NCI-H526 treated with DMSO at 0.1 percent for 48 hours (cell line): ENCODE data around the gene RGS9.
"Not testable (repeated sequence)": the region's sequence is repeated elsewhere in the genome, so short reads cannot be mapped to it uniquely, and the experiment has no call there.

ENCODE experiments used
- DNase-seq: peaks from one replicate; lab custom pipeline; 2025; lab: John Stamatoyannopoulos, UW

Gene RGS9

DNA sequence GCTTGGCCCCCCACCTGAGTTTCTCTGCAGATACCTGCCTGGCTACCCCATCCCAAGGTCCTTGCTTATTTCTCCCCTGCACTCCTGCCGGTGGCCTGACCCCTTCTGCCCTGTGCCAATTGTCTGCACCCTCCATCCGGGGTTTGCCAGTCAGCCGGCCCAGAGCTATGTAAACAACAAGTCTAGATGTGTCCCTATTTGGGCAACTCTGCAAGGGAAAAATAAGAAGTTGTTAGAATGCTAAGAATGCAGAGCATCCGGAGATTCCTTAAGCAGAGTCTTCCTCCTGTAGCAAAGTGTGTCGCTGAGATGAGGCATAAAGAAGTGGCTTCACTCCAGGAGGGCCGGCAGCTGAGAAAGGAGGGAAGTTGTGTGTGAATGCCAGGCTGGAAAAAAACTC is 46.6 kb downstream of the RGS9 start:
- DNase-seq = no peak

DNA sequence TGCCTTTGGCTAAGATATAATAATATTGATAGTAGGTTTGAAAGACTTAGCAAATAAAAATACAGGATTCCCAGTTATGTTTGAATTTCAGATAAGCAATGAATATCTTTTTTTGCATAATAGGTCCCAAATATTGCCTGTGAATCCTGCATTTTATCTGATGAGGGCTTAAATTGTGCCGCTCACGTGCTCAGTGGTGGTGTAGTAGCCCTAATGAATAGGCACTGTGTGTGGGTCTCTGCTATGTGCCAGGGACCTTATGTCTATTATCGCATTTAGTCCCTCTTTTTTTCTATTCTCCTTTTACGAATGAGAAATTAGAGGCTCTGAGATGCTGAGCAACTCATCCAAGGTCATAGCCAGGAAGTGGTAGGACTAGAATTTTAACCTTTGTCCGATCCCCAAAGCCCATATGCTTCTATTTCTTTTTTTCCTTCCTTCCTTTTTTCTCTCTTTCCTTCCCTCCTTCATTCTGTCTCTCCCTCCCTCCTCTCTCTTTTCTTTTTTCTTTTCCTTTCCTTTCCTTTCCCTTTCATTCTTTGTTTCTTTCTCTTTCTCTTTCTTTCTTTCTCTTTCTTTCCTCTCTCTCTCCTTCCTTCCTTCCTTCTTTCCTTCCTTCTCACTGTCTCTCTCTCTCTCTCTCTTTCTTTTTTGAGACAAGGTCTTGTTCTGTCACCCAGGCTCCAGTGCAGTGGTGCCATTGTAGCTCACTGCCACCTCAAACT is 47.2 kb downstream of the RGS9 start:
- no peak for DNase-seq

DNA sequence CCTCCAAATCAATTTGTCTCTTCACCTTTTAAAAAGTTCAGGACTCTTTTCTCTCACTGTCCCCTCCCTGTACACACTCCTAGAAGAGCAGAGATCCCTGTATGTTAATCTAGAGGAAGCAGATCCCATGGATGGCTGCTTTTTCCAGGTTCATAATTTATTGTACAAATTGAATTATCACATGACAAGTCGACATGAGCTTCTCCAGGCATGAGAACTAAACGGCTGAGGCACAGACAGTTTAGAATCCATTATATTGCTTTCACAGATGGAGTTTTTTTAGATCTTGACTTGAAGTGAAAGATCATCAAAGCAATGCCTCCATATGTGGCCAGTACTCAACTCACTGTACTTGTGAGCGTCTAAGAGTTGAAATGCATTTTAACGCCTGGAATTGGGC is 47.9 kb downstream of the RGS9 start:
- no peak for DNase-seq

DNA sequence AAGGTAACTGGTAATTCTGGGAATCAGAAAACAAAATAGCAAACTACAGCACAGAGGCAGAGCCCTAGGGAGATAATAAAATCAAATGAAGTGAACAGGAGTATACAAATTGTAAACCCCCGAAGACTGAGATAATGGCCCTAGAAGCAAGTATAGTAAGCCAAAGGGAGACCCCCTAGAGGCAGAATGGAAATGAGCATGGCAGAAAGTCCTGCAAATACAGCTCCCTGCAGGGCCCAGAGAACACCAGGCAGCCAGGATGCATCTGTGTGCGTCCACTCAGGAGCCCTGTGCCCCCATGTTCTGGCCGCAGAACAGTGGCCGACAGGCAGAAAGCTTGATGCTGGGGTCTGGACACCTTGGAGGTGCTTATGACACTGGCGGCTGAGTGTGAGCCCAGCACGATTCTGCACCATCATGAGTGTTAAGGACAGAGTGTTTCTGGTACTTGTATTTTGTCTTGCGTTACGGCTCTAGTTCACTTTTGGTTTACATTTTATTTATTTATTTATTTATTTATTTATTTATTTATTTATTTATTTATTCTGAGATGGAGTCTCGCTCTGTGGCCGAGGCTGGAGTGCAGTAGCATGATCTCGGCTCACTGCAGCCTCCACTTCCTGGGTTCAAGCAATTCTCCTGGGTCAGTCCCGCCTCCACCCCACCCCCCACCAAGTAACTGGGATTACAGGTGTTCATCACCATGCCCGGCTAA is 48.7 kb downstream of the RGS9 start:
- DNase-seq = no peak

DNA sequence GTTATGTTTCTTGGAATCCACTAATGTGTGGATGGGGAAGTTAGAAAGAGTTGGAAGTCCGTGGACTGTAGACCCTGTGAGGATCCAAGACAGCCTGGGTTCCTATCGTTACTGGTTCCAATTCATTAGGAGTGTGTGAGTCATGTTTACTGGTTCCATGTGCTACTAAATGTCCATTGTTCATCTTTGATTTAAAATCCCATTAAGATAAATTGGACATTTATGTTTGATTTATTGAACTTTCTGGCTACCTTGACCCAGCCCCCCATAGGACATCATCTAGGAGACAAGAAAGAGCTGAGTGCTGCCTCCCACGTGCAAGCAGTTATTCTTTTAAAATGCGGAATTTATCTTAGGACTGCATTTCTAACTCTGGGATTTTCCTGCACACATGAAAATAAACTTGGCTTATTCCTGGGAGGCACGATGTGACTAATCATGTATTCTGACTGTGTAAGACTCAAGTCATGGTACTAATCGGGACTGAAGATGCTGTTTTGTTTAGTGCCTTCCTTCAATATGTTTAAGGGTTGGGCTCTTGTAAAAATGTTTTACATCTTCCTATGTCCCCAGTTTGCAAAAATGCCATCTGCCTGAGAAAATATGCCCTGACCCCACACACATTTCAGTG is 53.4 kb downstream of the RGS9 start:
- DNase-seq = no peak

DNA sequence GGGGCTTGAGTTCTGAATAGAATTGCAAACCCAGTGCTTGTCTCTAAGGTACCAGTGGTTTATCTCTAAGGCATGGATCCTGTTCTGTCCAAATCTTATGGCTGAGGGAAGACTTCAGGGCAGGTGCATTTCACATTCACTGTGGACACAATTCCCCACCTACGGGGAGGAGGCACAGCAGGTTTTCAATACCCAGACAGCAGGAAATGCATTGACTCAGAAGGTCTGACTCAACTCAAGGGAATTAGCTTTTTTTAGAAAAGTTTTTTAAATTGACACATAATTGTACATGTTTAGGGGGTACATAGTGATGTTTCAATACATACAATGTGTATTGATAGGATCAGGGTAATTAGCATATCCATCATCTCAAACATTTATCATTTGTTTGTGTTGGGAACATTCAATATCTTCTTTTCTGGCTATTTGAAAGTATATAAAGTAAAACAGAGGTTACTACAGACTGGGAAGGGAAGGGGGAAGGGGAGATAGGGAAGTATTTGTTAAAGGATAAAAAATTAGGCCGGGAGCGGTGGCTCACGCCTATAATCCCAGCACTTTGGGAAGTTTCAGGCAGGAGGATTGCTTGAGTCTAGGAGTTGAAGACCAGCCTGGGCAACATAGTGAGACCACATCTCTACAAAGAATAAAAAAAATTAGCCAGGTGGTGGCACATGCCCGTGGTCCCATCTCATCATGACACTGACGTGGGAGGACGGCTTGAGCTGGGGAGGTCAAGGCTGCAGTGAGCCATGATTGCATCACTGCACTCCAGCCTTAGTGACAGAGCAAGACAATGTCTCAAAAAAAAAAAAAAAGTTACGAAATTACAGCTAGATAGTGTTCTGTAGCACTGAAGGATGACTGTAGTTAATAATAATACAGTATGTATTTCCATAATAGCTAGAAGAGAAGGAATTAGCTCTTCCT is 54.9 kb downstream of the RGS9 start:
- no peak for DNase-seq

DNA sequence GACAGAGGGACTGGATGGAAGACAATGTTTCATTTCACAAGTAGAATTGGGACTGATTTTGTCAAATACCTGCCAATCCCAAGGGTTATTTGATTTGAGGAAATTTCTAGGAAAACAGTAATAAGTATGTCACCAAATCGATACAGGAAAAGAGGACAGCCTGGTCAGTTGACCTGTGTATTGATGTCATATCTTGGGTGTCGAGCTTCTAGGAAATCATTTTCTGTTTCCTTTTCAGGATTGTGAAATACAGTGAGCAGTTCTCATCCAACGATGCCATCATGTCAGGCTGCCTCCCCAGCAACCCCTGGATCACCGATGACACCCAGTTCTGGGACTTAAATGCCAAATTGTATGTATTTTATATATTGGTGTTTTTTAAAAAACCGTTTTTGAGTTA is 56.1 kb downstream of the RGS9 start:
- DNase-seq = no peak

DNA sequence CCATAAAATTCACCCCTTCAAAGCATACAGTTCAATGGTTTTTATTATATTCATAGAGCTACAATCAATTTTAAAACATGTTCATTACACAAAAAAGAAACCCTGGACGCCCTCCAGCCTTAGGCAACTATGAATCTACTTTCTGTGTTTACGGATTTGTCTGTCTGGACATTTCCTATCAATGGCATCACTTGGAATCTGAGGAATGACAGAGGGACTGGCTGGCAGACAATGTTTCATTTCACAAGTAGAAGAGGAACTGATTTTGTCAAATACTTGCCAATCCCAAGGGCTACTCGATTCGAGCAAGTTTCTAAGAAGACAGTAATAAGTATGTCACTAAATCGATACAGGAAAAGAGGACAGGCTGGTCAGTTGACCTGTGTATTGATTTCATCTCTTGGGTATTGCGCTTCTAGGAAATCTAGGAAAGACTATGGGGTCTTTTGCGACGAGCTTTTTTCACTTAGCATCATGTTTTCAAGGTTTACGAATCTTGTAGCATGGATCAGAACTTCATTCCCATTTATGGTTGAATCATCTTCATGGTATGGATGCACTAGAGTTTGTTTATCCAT is 56.6 kb downstream of the RGS9 start:
- no peak for DNase-seq

DNA sequence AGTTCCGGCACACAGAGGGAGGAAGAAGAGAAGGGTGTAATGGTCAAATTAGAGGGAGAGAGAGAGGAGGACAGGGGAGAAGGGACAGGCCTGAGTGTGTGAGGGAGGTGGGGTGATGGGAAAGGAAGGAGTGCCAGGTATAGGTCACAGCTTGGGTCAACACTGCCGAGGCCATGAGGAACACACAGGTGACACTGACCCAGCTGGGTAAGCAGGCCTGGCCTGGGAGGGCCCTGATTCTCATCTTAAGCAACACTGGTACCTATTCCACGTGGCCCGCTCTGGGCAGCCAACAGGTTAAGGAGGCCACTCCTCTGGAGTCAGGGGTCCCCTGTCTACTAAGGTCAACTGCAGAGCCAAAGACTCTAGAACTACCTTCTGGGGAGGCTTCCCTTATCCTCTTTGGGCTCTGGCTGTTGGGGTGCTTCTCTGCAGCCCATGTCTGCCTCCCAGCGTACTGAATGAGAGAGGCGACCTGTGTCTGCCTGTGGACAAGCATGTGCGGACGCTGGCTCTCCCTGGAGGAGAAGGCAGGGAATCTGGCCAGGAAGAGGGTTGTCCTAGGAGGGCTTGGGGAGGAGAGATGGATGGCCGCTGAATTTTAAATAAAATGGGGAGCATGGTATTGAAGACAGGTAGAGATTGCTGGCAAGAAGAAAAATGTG is 57.6 kb downstream of the RGS9 start:
- DNase-seq = no peak

DNA sequence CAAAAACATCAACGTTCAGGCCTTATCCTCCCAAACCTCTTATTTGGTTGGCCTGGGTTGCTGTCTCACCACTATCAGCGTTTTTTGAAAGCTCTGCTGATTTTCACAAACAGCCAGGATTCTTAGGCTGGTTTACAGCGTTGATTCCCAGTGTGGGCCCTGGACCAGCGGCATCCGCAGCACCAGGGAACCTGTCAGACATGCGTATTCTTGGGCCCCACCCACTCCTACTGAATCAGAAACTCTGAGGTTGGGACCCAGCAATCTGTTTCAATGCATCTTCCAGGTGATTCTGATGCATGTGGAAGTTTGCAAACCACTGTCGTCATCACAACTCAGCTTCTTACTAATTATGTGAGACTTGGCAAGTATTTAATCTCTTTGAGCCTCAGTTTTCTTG is 58.5 kb downstream of the RGS9 start:
- DNase-seq = no peak

DNA sequence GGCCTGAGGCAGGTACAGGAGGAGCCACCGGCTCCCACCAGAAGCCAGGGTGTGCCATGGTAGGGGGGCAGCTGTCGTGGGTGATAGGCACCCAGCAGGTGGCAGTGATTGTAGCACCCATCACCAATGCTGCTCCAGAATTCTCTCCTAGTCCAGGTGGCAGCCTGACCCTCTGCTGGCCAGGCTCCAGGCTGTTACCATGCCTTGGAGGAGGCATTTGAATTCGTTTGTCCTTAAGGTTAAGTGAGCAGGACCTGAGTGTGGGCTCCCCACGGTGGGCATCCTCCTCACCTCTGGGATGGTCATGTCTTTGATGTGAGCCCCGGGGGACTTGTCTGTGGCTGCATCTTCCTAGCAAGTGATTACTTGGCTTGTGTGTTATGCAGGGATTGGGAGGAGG is 59.4 kb downstream of the RGS9 start:
- DNase-seq = no peak

DNA sequence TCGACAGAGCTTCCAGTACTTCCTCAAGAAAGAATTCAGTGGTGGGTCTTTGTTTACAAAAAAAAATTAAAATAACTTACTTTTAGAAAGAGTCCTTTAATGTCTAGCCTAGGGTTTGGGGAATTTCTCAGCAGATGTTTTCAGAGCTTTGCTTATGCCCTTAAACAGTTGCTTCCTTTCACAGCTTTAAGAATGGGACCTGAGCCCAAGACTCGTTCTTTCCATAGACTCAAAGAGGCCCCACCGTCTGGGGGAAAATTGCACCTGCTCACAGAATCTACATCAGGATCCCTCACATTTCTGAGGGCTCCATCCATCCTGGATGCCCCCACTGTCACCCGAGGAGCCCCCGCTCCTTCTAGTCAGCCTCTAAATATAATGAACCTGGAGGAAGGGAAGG is 60.0 kb downstream of the RGS9 start:
- DNase-seq = no peak

DNA sequence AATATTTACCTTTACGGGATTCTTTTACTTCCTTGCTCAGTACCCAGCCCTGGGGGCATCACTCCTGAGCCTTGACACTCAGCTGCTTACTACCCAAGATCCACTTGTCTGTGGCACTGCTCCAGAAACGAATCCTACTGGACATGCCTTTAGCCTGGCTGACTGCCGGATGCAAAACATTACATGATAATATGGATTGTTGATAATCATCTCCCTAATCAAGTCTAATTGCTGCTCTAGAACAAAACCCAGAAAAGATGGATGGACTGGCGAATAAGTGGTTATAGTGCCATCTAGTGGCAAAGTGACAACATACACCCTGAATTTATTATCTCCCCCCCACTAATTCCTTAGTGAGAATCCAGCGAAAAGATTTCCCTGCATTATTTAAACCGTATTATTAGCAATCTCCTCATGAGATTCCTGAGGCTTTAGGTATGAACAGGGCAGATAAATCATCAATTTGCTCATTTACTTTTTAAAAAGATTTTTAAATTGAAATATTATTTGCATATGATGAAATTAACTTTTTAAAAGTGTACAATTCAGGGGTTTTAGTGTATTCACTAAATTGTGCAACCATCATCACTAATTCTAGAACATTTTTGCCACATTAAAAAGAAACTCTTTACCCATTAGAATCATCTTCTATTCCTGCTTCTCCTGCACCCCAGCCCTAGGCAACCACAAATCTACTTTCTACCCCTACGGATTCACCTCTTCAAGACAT is 61.6 kb downstream of the RGS9 start:
- peak; percentile 80 for DNase-seq

DNA sequence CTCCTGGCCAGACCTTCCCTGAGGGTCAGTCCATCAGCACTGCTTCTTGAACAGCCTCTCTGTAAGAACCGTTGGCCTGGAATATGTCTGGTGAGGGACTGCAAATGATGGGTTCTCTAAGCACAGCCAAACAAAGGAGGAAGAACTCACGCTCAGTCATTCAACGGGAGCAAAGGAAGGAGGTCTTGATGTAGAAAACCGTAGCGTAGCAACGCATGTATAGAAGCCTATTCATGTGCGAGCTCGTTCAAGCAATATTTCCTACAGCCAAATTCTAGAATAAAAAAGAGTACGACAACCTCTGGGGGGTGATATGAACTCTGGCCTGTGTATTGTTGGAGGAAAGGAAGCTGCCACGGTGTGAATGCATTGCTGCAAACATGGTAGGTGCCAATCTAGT is 64.2 kb downstream of the RGS9 start:
- DNase-seq = no peak

DNA sequence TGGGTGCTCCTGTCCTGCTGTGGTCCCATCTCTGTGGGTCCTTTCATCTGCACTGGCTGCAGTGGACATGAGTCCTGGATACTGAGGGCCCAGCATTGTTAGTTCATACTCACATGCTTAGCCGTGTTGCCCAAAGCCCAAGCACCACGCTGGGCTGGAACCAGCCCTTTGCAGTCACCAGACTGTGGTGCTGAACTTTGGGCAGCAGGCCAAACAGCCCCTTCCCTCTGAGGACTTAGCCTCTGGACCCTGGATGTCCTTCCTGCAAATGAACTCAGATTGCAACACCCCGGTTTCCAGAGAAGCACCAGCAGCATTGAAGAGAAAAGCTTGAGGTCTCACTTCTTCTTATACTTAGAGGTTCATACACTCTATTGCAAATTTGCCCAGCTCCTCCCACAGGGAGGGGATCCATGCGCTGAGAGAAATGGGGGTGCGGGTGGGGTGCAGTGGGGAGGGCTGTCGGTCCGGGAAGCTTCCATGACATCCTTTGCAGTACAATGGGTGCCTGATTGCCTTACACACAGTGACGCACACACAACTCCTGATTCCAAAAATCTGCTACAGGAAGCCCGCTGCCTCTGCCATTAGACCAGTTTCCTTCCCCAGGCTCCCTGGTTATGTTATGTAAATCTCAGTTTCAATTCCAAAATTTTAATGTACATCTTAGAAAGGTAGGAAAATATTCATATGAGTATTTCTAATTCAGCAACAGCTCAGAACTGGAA is 65.8 kb downstream of the RGS9 start:
- no peak for DNase-seq

DNA sequence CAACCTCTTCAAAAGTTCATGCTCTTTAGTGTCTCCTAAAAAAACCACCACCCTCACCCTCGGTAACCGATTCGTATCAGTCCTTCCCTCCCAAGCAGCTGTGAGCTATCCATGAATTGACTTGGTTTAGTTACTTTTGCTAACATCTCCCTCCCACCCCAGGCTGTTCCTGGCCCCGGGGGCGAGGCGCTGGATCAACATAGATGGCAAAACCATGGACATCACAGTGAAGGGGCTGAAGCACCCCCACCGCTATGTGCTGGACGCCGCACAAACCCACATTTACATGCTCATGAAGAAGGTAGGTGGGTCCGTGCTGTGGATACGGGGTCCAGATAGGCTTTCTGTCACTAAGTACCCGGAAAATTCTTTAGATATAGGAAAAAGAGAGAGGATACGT is 66.8 kb downstream of the RGS9 start:
- DNase-seq = no peak

DNA sequence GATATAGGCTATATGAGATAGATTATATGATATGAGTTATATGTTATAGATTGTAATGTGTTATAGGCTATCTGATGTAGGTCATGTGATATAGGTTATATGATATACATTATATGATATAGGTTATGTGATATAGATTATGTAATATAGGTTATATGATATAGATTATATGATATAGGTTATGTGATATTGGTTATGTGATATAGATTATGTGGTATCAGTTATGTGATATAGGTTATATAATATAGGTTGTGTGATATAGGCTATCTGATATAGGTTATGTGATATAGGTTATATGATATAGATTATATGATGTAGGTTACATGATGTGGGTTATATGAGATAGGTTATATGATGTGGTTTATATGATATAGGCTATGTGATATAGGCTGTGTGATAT is 68.5 kb downstream of the RGS9 start:
- no peak for DNase-seq

DNA sequence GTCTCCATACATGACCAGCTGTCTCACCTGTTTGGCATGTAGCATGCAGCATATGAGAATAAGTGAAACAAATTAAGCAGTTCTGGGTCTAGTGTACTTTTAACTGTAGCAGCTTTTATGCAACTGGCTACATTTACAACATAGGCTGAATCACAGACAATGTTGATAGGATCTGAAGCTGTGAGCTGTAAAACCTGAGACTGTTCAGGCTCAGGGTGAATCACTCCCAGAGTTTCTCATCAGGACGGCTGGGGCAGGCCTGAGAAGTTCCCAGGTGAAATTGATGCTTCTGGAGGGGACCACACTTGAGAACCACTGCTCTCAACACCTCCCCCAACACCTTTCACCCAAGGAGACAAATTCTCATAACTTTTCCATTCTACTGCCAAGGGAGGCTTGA is 70.3 kb downstream of the RGS9 start:
- DNase-seq = not testable (repeated sequence)

DNA sequence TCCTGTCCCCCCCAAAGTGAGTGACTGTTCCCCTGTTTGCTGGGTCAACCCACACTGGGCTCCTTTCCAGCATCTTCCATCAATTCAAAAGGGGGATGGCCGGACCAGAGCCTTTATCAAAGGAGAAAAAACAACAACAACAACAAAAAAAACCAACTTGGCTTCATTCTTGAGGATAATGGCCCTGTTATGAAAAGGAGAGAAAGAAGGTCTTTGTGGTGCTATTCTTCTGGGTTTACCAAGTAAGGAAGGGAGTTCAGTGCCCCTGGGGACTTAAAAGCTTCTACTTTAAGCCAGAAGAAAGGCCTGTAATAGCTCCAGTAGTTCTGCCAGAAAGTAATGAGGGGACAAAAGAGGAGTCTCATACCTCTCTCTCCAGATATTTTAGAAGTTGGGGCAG is 71.5 kb downstream of the RGS9 start:
- DNase-seq = no peak

DNA sequence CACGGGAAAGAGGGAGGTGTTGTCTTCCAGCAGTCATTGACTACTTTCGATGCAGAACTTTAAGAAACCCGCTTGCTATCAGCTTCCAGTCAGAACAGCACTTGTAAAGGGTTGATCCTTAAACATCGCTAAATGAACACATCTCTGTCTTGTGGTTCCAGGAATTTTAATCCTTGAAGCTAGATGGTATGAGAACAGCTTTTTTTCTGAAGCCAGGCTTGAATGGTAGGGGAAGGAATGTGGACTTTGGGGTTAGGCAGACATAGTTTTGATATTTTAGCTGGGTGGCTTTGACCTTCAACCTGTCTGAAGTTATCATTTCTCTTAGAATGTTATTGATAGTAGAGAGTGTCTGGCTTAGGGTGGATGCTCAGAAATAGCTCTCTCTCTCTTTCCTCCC is 81.1 kb downstream of the RGS9 start:
- no peak for DNase-seq
